Lower leg skin (tissue), 4 donors: ENCODE results near the gene SYTL1. TPM values are rescaled to one million over a fixed set of nuclear protein-coding genes. Genes with fewer than 3 reads are reported as not detected.

Source experiments
- DNase-seq, 2 donors: peaks; one replicate each; pipeline ENCODE4 v3.0.0-alpha.2; 2019; ENCODE audit warnings: low spot score in 2 of 2
- H3K4me3 ChIP-seq: fragments of 200-600 bp; sonication (generic); 2 replicates; pipeline ENCODE4 v1.5.1; 2017; ENCODE audit warnings: mild to moderate bottlenecking, low read depth; ENCODE audit not compliant: poor library complexity, severe bottlenecking
- CTCF ChIP-seq, 3 donors: fragments of 450-650 bp; IDR thresholded peaks; one replicate each; pipeline ENCODE4 v1.5.1; 2016; ENCODE audit warnings: antibody characterized with exemption in 3 of 3, mild to moderate bottlenecking in 3 of 3, moderate library complexity in 2 of 3
- POLR2A ChIP-seq, 2 donors: fragments of 450-650 bp; IDR thresholded peaks; one replicate each; pipeline ENCODE4 v1.6.1; 2016 to 2017; ENCODE audit warnings: antibody characterized with exemption in 2 of 2, mild to moderate bottlenecking in 1 of 2, moderate library complexity in 1 of 2
- WGBS, 2 donors: methylation state at CpG; one replicate each; pipeline ENCODE4 v1.1.5; 2018; 5-methylcytosine and 5-hydroxymethylcytosine counted together
- intact Hi-C: fragments of 100-400 bp; cut with DNase I; formaldehyde crosslinking; loops from one replicate; pipeline ENCODE4 v1.15.0; 2023; ENCODE audit warnings: low total_unique reads
- total RNA-seq, 4 donors: library from RNA; depleted of rRNA; stranded (reverse); fragments of >200 nt; gene quantifications; one replicate each; pipeline ENCODE4 v1.1.0, GENCODE V29; 2016

SYTL1 gene
- total RNA-seq, 4 donors from 2014 or later = 183 to 231 (median 219) TPM

GRCh38 chr1:27302612-27303011, 39.2 kb upstream of the SYTL1 start:
- intact Hi-C loops = loop anchor here (10.0 kb wide), 1 partner anchor 362 kb away; no protein-coding TSS in a partner anchor
- no peak for DNase-seq
- TF ChIP-seq POLR2A (IDR thresholded peaks at IDR 0.05) (no peak), CTCF (IDR thresholded peaks at IDR 0.05) (no peak)
- no peak overlapping the region for H3K4me3 ChIP-seq
- WGBS, 2 donors = 82 to 100% methylated on average over 2 of the region's 2 CpGs

GRCh38 chr1:27303509-27303908, 38.3 kb upstream of the SYTL1 start:
- no peak for DNase-seq
- H3K4me3 ChIP-seq = no peak overlapping the region
- intact Hi-C loops = loop anchor here (10.0 kb wide), 1 partner anchor 361 kb away; no protein-coding TSS in a partner anchor
- WGBS, 2 donors = 87 to 92% methylated on average over 15 of the region's 15 CpGs
- TF ChIP-seq CTCF (IDR thresholded peaks at IDR 0.05) (no peak), POLR2A (IDR thresholded peaks at IDR 0.05) (no peak)

GRCh38 chr1:27306071-27306470, 35.8 kb upstream of the SYTL1 start:
- H3K4me3 ChIP-seq = no peak overlapping the region
- 83 to 88% methylated on average over 10 to 11 of the region's 11 CpGs for WGBS, 2 donors
- intact Hi-C loops = loop anchor here (10.0 kb wide), 1 partner anchor 359 kb away; no protein-coding TSS in a partner anchor
- TF ChIP-seq CTCF (IDR thresholded peaks at IDR 0.05) (no peak), POLR2A (IDR thresholded peaks at IDR 0.05) (no peak)
- DNase-seq = no peak

GRCh38 chr1:27306892-27307761, 34.7 kb upstream of the SYTL1 start:
- no peak overlapping the region for H3K4me3 ChIP-seq
- 83 to 84% methylated on average over 11 of the region's 11 CpGs for WGBS, 2 donors
- intact Hi-C loops = loop anchor here (10.0 kb wide), 1 partner anchor 358 kb away; no protein-coding TSS in a partner anchor
- no peak for DNase-seq
- TF ChIP-seq POLR2A (IDR thresholded peaks at IDR 0.05) (no peak), CTCF (IDR thresholded peaks at IDR 0.05) (no peak)

GRCh38 chr1:27307874-27308598, 33.8 kb upstream of the SYTL1 start:
- intact Hi-C loops = loop anchor here (10.0 kb wide), 1 partner anchor 357 kb away; no protein-coding TSS in a partner anchor

More at GRCh38 chr1:27307874-27308598, 33.8 kb upstream of the SYTL1 start:
- TF ChIP-seq POLR2A (IDR thresholded peaks at IDR 0.05) = no peak
- TF ChIP-seq CTCF (IDR thresholded peaks at IDR 0.05) = no peak
- WGBS, 2 donors = 81 to 83% methylated on average over 6 of the region's 6 CpGs
- no peak overlapping the region for H3K4me3 ChIP-seq
- DNase-seq = no peak
